Fibroblast of gingiva (primary cell): ENCODE results near the gene CD96.
"Not testable (repeated sequence)": the region's sequence is repeated elsewhere in the genome, so short reads cannot be mapped to it uniquely, and the experiment has no call there.

Experiments used
- DNase-seq: peaks from one replicate; pipeline ENCODE4 v3.0.0-alpha.2; 2011; ENCODE audit warnings: low read depth

Gene CD96

DNA sequence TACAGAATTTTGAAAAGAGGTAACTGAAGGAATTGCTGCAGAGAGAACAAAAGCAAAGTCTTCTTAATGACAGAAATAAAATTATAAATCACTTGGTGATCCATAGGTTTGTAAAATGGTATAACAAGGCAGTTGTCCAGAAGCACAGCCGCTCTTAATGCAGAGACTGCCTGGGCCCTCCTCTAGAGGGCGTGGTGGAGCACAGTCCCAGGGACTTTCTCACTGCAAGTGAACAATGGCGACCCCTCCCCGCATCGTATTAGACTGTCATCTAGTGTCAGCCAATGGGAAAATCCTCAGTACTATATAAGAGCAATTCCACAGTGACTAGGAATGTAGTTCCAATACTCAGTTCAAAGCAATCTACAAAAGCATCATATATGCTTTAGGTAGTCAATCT lies 79.5 kb downstream of the CD96 start:
- no peak for DNase-seq

- no peak for DNase-seq
Observed at GRCh38 chr3:111627092-111627491, 85.1 kb downstream of the CD96 start.

- not testable (repeated sequence) for DNase-seq
Observed at GRCh38 chr3:111629018-111629417, 87.0 kb downstream of the CD96 start.

GRCh38 chr3:111630638-111631037 lies 88.6 kb downstream of the CD96 start:
- not testable (repeated sequence) for DNase-seq

GRCh38 chr3:111635403-111635802 lies 93.4 kb downstream of the CD96 start:
- DNase-seq, result no peak

GRCh38 chr3:111636366-111636885 lies 94.4 kb downstream of the CD96 start:
- peak; percentile 47 for DNase-seq

GRCh38 chr3:111639316-111639715 lies 97.3 kb downstream of the CD96 start:
- no peak for DNase-seq

GRCh38 chr3:111648991-111649579 lies 107.1 kb downstream of the CD96 start:
- DNase-seq, result no peak

DNA sequence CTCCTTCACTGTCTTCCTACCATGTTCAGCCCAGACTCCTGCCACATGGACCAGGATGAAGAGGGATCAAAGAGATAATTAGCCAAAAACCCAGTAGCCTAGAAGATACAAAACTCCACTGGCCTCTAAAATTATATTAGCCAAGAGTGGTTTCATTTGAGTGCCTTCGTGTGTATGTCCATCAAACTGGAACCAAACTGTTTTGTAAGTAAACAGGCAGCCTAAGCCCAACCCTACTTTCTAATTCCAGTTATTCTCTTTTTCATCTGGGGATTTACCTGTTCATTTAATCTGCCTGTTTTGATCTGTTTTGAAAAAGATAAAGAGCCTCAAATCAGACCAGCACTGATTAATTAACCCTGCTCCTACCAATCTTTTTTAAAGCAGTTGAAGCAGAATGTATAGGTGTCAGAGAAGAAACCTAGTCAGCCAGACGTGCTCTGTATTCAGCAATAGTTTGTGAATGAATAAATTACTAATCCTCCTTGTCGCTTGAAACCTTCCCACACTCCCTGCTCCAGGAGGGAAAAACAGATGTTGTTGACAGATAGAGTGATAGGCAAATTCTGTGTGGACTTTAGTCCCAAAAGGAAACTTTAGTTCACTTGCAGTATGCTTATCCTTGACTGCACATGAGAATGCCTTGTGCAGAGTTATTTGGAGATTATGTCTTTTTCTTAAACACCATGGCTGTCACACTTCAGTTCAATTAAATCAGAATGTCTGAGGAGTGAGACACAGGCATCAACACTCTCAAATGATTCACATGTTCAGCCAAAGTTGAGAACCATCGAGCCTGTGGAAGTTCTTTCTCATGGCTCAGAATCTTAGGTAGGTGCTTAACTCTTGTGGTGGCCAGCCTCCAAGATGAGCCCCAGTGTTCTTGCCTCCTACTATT lies 108.6 kb downstream of the CD96 start:
- no peak for DNase-seq

DNA sequence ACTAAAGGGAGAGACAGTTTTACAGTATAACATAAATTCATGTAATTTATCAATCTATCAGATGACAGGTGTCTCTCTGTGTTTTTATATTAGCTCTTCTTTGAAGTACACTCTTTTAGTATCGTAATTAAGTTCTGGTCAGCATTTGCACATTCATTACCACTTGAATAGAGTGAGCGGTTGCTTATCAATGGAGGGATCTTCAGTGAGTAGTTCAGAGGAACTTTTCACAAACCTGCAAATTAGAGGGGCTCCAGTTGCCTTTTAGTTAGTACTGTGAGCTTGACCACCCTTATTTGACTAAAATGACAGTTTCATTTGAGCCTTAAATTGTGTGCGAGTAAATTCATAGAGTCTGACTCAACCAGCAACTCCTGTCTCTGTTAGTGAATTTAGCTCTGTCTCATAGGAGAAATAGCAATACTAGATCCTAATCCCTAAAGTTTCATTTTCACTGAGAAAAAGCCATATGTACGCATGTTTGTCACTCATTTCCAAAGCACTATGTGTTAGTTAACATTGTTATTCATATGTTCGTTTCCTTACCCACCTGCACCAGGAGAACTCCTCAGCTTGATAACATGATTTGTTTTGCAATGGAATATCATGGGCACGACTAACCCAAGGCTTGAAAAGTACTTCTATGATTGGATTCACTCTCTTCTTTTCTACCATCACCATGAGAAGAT lies 110.6 kb downstream of the CD96 start:
- no peak for DNase-seq

DNA sequence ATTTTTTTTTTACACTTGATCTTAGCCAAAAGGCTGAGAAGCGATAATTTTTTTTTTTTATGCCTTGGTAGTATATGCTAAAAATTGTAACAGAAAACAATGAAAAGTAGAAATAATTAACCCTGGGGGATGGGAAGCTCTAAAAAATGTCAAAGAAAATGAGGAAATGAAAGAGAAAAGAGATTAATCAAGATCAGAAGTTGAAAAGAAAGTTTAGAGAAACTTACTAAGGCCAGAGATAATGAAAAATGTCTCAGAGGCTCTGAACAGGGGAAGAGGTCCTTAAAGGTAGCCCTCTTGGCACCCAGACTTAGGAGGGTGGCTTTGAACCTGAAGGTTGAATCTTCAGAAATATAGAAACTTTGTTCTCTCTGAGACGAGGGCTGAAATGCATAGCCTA lies 111.8 kb downstream of the CD96 start:
- DNase-seq, result no peak

- DNase-seq, result no peak
Observed at GRCh38 chr3:111662012-111662411, 120.0 kb downstream of the CD96 start.

DNA sequence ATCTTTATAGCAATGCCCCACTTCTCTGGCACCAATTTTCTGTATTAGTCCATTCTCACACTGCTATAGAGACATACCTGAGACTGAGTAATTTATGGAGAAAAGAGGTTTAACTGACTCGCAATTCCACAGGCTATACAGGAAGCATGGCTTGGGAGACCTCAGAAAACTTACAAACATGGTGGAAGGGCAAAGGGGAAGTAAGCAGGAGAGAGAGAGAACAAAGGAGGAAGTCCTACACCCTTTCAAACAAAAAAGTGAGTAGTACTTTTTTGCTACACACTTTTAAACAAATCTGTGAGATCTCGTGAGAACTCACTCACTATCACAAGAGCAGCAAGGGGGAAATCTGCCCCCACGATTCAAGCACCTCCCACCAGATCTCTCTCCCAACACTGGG lies 120.9 kb downstream of the CD96 start:
- DNase-seq, result no peak

DNA sequence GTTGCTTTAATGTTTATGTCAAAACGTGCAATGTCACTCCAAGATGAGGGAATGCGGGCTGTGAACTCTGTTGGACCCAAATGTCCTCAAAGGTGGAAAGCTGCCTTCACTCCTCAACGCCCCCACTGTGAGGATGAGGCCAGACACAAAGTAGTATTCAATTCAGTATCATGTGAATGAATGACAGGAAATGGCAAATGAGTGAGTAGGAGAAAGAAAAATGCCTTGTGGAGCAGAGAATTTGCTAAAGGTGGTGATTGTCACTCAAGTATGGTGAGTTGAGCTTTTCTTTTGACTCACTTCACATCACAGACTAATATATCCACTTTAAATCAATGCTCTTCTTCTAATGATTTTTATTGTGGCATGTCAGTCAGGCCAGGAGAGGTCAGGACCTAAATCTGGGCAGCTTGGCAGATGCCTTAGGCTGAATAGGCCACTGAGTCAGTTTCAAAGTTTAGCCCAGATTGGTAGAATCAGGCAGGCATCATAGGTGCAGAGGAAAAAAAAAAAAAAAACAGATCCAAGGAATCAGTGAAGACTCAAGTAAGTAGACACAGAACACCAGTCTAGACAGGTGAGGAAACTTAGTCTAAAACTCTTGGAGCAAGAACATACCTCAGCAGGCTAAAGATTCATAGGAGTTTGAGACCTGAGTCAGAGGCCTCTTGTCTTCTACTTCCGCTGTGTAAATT lies 124.2 kb downstream of the CD96 start:
- DNase-seq, result no peak

DNA sequence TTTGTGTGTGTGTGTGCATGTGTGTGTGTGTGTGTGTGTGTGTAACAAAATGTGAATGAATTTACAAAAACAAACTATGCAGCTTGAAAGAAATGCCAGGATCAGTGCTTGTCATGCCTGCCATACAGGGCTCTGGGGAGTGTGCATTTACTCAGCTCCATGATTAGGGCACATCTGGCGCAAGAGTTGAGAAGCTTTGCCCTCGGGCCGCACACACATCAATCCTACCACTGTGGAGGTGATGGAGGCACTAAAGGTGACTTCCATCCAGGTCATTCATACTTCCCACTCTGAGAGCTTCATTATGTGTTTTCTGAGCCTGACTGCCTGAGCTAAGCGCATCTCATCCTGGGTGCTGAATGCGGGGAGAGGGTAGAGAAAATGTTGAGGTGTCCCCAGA lies 125.2 kb downstream of the CD96 start:
- DNase-seq, result no peak

- DNase-seq, result no peak
Observed at GRCh38 chr3:111667621-111668239, 125.7 kb downstream of the CD96 start.

- DNase-seq, result no peak
Observed at GRCh38 chr3:111668326-111668725, 126.3 kb downstream of the CD96 start.

GRCh38 chr3:111668888-111669488 lies 127.0 kb downstream of the CD96 start:
- peak; percentile 55 for DNase-seq

DNA sequence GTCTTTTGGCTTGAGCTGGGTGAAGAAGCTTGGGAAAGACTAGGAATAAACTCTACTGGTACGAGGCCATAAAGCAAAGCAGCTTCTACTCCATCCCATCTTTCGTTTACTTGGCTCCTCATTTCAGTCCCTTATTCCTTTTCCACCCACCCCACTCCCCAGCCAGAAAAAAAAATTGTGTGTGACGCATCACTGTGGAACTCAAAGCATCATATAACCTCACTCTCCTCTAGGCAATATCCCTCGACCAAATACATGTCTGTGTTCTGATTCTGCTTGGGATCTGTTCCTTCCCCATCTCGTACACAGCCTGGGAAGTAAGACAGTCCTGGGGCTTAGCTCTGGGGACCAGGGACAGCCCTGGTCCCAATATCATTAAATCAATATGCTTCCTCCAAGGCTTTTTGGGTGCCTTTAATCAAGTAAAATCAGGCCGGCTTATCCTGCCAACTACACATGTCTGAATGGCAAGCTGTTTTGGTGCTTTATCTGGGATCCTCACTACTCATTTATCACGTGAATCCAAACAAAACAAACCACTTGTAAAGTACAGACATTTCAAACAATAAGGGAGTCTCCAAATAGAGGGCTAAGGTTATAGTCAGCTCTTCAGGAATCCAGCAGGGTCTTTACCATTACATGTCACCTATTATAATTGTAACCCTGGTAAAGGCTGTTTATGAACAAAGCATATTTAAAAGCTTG lies 128.1 kb downstream of the CD96 start:
- DNase-seq, result no peak

- DNase-seq, result not testable (repeated sequence)
Observed at GRCh38 chr3:111672461-111672860, 130.5 kb downstream of the CD96 start.

DNA sequence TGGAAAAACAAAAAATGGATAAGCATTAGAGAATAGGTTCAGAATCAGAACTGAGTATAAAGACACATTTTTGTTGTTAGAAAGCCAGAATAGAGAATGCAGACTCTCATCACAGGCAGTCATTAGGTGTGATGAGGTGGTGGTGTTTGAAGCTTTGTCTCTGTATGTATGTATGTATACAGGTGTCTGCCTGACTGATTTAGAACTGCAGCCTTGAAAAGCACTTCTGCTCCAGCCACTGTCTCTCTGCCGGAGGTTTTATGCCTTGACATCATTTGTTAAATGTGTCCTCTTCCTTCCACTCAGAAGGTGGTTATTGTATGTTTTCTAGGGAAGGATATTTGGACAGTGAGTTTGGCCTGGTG lies 133.8 kb downstream of the CD96 start:
- no peak for DNase-seq
